HCT116 (cell line): ENCODE results near the gene RPL22L1. TPM values are rescaled to one million over a fixed set of nuclear protein-coding genes. Genes with fewer than 3 reads are reported as not detected.

Source experiments
- ATAC-seq: fragments of 200-7000 bp; cut with Tn5 transposase; 2 replicates; pipeline ENCODE4 v1.9.1; 2020; ENCODE audit warnings: mild to moderate bottlenecking, moderate library complexity
- Bru-seq: library from RNA; stranded (reverse); fragments of 400-500 nt; gene quantifications from one replicate; lab custom pipeline; 2021; lab: Mats Ljungman, UMichigan
- BruChase-seq, 2 experiments: library from RNA; stranded (reverse); fragments of 400-500 nt; gene quantifications; one replicate each; lab custom pipeline; 2021; lab: Mats Ljungman, UMichigan
- BruUV-seq: library from RNA; stranded (reverse); fragments of 400-500 nt; replicated peaks from 2 replicates; lab custom pipeline; 2021; lab: Mats Ljungman, UMichigan
- CTCF ChIA-PET: fragments of 300-600 bp; sonication (Branson Sonifier 250); formaldehyde crosslinking; loops from one replicate; lab custom pipeline; 2021; ENCODE audit warnings: antibody characterized with exemption; lab: Charles Lee
- POLR2A ChIA-PET: fragments of 300-600, 350-600 bp; sonication (Branson Sonifier 250); formaldehyde crosslinking; loops from one replicate; lab custom pipeline; 2021; ENCODE audit warnings: antibody characterized with exemption; lab: Charles Lee
- RAD21 ChIA-PET, 2 experiments: fragments of 300-600 bp; sonication (Branson Sonifier 250); formaldehyde crosslinking; loops; one replicate each; lab custom pipeline; 2023; ENCODE audit warnings: low total read pairs in 2 of 2; ENCODE audit not compliant: uncharacterized antibody in 2 of 2, unreplicated experiment in 2 of 2, low non-redundant PET in 1 of 2; lab: Charles Lee
- DNase-seq: peaks from one replicate; pipeline ENCODE4 v3.0.0-alpha.2; 2010; ENCODE audit warnings: low read depth, low spot score
- H2AFZ ChIP-seq: fragments of 200-600 bp; shearing (Covaris generic), sonication (generic); 2 replicates; pipeline ENCODE4 v1.6.1; 2017; ENCODE audit warnings: low read depth, mixed run types, mixed read lengths, antibody characterized with exemption, low read length; ENCODE audit not compliant: poor library complexity, severe bottlenecking
- H3K27ac ChIP-seq: 2 replicates; pipeline ENCODE4 v1.5.1; 2012; ENCODE audit warnings: low read depth, low read length
- H3K27me3 ChIP-seq: fragments of 200-600 bp; sonication (generic); 2 replicates; pipeline ENCODE4 v1.6.1; 2016; ENCODE audit warnings: mixed run types, low read length, mixed read lengths; ENCODE audit not compliant: insufficient read depth
- H3K36me3 ChIP-seq, 2 experiments: fragments of 200-500 bp in 1 of 2; fragments of 200-600 bp in 1 of 2; sonication (Bioruptor generic) in 1 of 2; sonication (generic) in 1 of 2; 2 replicates each; pipeline versions ENCODE4 v1.5.1 to v1.6.1; 2014 to 2016; ENCODE audit warnings: low read length in 2 of 2, inconsistent platforms in 1 of 2, mixed read lengths in 1 of 2, mixed run types in 1 of 2; ENCODE audit not compliant: insufficient read depth in 2 of 2, control insufficient read depth in 1 of 2
- H3K4me1 ChIP-seq, 2 experiments: fragments of 200-600 bp in 1 of 2; sonication (generic) in 1 of 2; 2 replicates each; pipeline versions ENCODE4 v1.5.1 to v1.6.1; 2012 to 2017; ENCODE audit warnings: low read length in 2 of 2, inconsistent platforms in 1 of 2, mild to moderate bottlenecking in 1 of 2, mixed read lengths in 1 of 2, mixed run types in 1 of 2, moderate library complexity in 1 of 2; ENCODE audit not compliant: insufficient read depth in 2 of 2, control insufficient read depth in 1 of 2
- H3K4me2 ChIP-seq: fragments of 200-600 bp; sonication (generic); 2 replicates; pipeline ENCODE4 v1.6.1; 2017; ENCODE audit warnings: mixed run types, low read length, mixed read lengths
- H3K4me3 ChIP-seq, 2 experiments: fragments of 200-600 bp in 1 of 2; sonication (generic) in 1 of 2; replicated peaks in 1 of 2; 2 replicates each; pipeline ENCODE4 v1.5.1; 2011 to 2016; ENCODE audit warnings: low read length in 2 of 2, control low read depth in 1 of 2, low read depth in 1 of 2, mild to moderate bottlenecking in 1 of 2, mixed read lengths in 1 of 2, mixed run types in 1 of 2
- H3K79me2 ChIP-seq: fragments of 200-600 bp; sonication (generic); 2 replicates; pipeline ENCODE4 v1.6.1; 2017; ENCODE audit warnings: mild to moderate bottlenecking, mixed run types, low read length, moderate library complexity, mixed read lengths; ENCODE audit not compliant: insufficient read depth
- H3K9ac ChIP-seq: fragments of 200-600 bp; sonication (generic); 2 replicates; pipeline ENCODE4 v1.6.1; 2016; ENCODE audit warnings: low read length, mixed read lengths
- H3K9me2 ChIP-seq: fragments of 200-600 bp; sonication (generic), shearing (Covaris generic); 2 replicates; pipeline ENCODE4 v1.6.1; 2017; ENCODE audit warnings: mixed run types, mild to moderate bottlenecking, moderate library complexity; ENCODE audit not compliant: insufficient read depth
- H3K9me3 ChIP-seq, 2 experiments: fragments of 200-500 bp in 1 of 2; fragments of 200-600 bp in 1 of 2; sonication (Bioruptor generic) in 1 of 2; sonication (generic) in 1 of 2; 2 replicates each; pipeline ENCODE4 v1.6.1; 2014 to 2017; ENCODE audit warnings: low read length in 2 of 2, mixed read lengths in 2 of 2, inconsistent platforms in 1 of 2, low read depth in 1 of 2, mild to moderate bottlenecking in 1 of 2, mixed run types in 1 of 2, moderate library complexity in 1 of 2; ENCODE audit not compliant: control insufficient read depth in 1 of 2, insufficient read depth in 1 of 2
- H4K20me1 ChIP-seq: fragments of 200-600 bp; sonication (generic), shearing (Covaris generic); 2 replicates; pipeline ENCODE4 v1.6.1; 2017; ENCODE audit warnings: mixed run types, mild to moderate bottlenecking, moderate library complexity; ENCODE audit not compliant: insufficient read depth
- ATF3 ChIP-seq: IDR thresholded peaks from 2 replicates; pipeline ENCODE4 v1.6.1; 2012
- CBX3 ChIP-seq: IDR thresholded peaks from 2 replicates; pipeline ENCODE4 v1.6.1; 2012; ENCODE audit warnings: low read depth
- CTCF ChIP-seq, 3 experiments: fragments of 200-600 bp in 1 of 3; sonication (generic) in 1 of 3; IDR thresholded peaks in 2 of 3; conservative IDR thresholded peaks in 1 of 3; 2 replicates each; pipeline ENCODE4 v1.5.1; 2012 to 2017; ENCODE audit warnings: low read depth in 2 of 3, low read length in 2 of 3, antibody characterized with exemption in 1 of 3, borderline replicate concordance in 1 of 3, control low read depth in 1 of 3, mild to moderate bottlenecking in 1 of 3, mixed read lengths in 1 of 3, mixed run types in 1 of 3, moderate library complexity in 1 of 3; ENCODE audit not compliant: insufficient read depth in 1 of 3
- ELF1 ChIP-seq: IDR thresholded peaks from 2 replicates; pipeline ENCODE4 v1.6.1; 2012; ENCODE audit warnings: low read depth, borderline replicate concordance
- EZH2 ChIP-seq: fragments of 200-600 bp; sonication (generic); IDR thresholded peaks from 2 replicates; pipeline ENCODE4 v1.6.1; 2017; ENCODE audit warnings: antibody characterized with exemption, mixed run types
- FOSL1 ChIP-seq: IDR thresholded peaks from 2 replicates; pipeline ENCODE4 v1.6.1; 2012; ENCODE audit warnings: low read depth
- MAX ChIP-seq: IDR thresholded peaks from 2 replicates; pipeline ENCODE4 v1.6.1; 2012
- POLR2A ChIP-seq: IDR thresholded peaks from 2 replicates; pipeline ENCODE4 v1.7.0; 2011; ENCODE audit warnings: borderline replicate concordance; ENCODE audit not compliant: insufficient read depth, insufficient read length; ENCODE audit errors: extremely low read depth
- POLR2AphosphoS5 ChIP-seq: IDR thresholded peaks from 2 replicates; pipeline ENCODE4 v1.6.1; 2011; ENCODE audit warnings: mild to moderate bottlenecking, low read depth, low read length, moderate library complexity
- RAD21 ChIP-seq: IDR thresholded peaks from 2 replicates; pipeline ENCODE4 v1.6.1; 2012; ENCODE audit warnings: low read depth, mild to moderate bottlenecking
- SIN3A ChIP-seq: IDR thresholded peaks from 2 replicates; pipeline ENCODE4 v1.6.1; 2012; ENCODE audit warnings: low read depth
- SP1 ChIP-seq: IDR thresholded peaks from 2 replicates; pipeline ENCODE4 v1.6.1; 2012; ENCODE audit warnings: low read depth
- TCF7L2 ChIP-seq: IDR thresholded peaks from 2 replicates; pipeline ENCODE4 v1.7.0; 2011; ENCODE audit warnings: borderline replicate concordance, inconsistent platforms; ENCODE audit not compliant: insufficient read depth, insufficient read length; ENCODE audit errors: extremely low read depth
- YY1 ChIP-seq: IDR thresholded peaks from 2 replicates; pipeline ENCODE4 v1.6.1; 2011; ENCODE audit warnings: low read length, low read depth, moderate library complexity, mild to moderate bottlenecking; ENCODE audit not compliant: insufficient replicate concordance; ENCODE audit errors: extremely low read depth
- ZBTB33 ChIP-seq: IDR thresholded peaks from 2 replicates; pipeline ENCODE4 v1.6.1; 2011; ENCODE audit warnings: mild to moderate bottlenecking, low read length, moderate library complexity; ENCODE audit not compliant: insufficient replicate concordance; ENCODE audit errors: extremely low read depth
- ZFX ChIP-seq: fragments of 450-650 bp; IDR thresholded peaks from 2 replicates; pipeline ENCODE4 v1.6.1; 2017
- intact Hi-C: fragments of 100-400 bp; cut with micrococcal nuclease; formaldehyde crosslinking; loops from 2 replicates; pipeline ENCODE4 v1.10.0; 2022
- long read RNA-seq: library from polyadenylated mRNA; unstranded; transcript quantifications from one replicate; pipeline ENCODE4 v2.0.0, GENCODE V29; 2021; ENCODE audit not compliant: unreplicated experiment
- polyA plus RNA-seq: library from polyadenylated mRNA; unstranded; fragments of >200 nt; gene quantifications from 2 replicates; pipeline ENCODE4 v1.2.1, GENCODE V29; 2012; ENCODE audit warnings: missing spikeins
- total RNA-seq: library from RNA; stranded (reverse); gene quantifications from one replicate; pipeline ENCODE4 v1.2.1, GENCODE V29; 2021; ENCODE audit not compliant: unreplicated experiment

The RPL22L1 gene
- total RNA-seq (492 TPM), Bru-seq, nascent RNA (percentile 99 among the genes with signal in this experiment), BruChase-seq, experiment 1, labeled RNA remaining after a 6-hour chase (percentile 99 among the genes with signal in this experiment), BruChase-seq, experiment 2, labeled RNA remaining after a 2-hour chase (percentile 98 among the genes with signal in this experiment)
- 150 and 215 TPM in 2 replicates for polyA plus RNA-seq
- long read RNA-seq, transcript RPL22L1-202 (4 exons, 506 nt) = minor isoform, 23 of 479 reads
- long read RNA-seq, transcript RPL22L1-201 (4 exons, 2,190 nt) = major isoform, 115 of 479 reads
- long read RNA-seq, transcript RPL22L1-205 (2 exons, 900 nt) = minor isoform, 16 of 479 reads
- long read RNA-seq, partial matches to known transcripts = 2 of 479 reads
- long read RNA-seq, other reads (novel, unspliced or antisense) = 323 of 479 reads

- H3K79me2 ChIP-seq = peaks cover 37% of the 10 kb centered on the region
- peak within 1 kb of the TSS; percentile 90 for H3K4me2 ChIP-seq
- RAD21 ChIA-PET = no interaction called here
- peak within 1 kb of the TSS; percentile 84 for H3K27ac ChIP-seq
- peak within 1 kb of the TSS; percentile 1 for H2AFZ ChIP-seq
- peaks cover 26% of the 10 kb centered on the region for H4K20me1 ChIP-seq
- peak within 1 kb of the TSS; percentile 75 to 79 for H3K4me3 ChIP-seq
- BruUV-seq = TSS peak; percentile 64
- H3K9me2 ChIP-seq = no peaks in the 10 kb centered on the region
- intact Hi-C loops = no loop called here
- H3K9me3 ChIP-seq = no peaks in the 10 kb centered on the region
- POLR2A ChIA-PET = interaction anchor here (0.6 to 1.5 kb wide), 17 partner anchors 13 to 1101 kb away, joined by 3 to 11 read pairs (median 4); partner anchors contain the start of genes ACTRT3 and EIF5A2
- H3K36me3 ChIP-seq = peaks cover 26 to 31% of the 10 kb centered on the region in 2 experiments
- no peak for TF ChIP-seq CTCF (IDR thresholded peaks at IDR 0.05 in 2 of 3, conservative IDR thresholded peaks at IDR 0.05 in 1 of 3; ENCODE audit: borderline replicate concordance in 1 of 3, insufficient read depth in 1 of 3, low read depth in 2 of 3, low read length in 2 of 3)
- peak; percentile 86 for TF ChIP-seq TCF7L2
- TF ChIP-seq ATF3 = no peak
- peak; percentile 18 for TF ChIP-seq ZBTB33
- TF ChIP-seq CBX3 = peak; percentile 86
- TF ChIP-seq ZFX = peak; percentile 70
- no peak for TF ChIP-seq FOSL1
- peak; percentile 93 for TF ChIP-seq SIN3A
- TF ChIP-seq EZH2 = no peak
- peak; percentile 64 for TF ChIP-seq SP1
- TF ChIP-seq POLR2A = peak; percentile 99
- TF ChIP-seq POLR2AphosphoS5 = peak; percentile 99
- peak; percentile 91 for TF ChIP-seq MAX
- TF ChIP-seq ELF1 = peak; percentile 51; the same call in 1 of the 2 replicates
- TF ChIP-seq YY1 = peak; percentile 94
- TF ChIP-seq RAD21 = no peak
- DNase-seq (peak; percentile 91), ATAC-seq (peak; percentile 87)
- H3K27me3 ChIP-seq = no peaks in the 10 kb centered on the region
- CTCF ChIA-PET = interaction anchor here (1.5 kb wide), 1 partner anchor 456 kb away, joined by 5 read pairs; no protein-coding TSS in a partner anchor
- peak within 1 kb of the TSS; percentile 84 for H3K9ac ChIP-seq
- H3K4me1 ChIP-seq = peaks cover 9 to 20% of the 10 kb centered on the region in 2 experiments
Observed at GRCh38 chr3:170869645-170870593, at the start of gene RPL22L1. Gene RPL22L1 (minus strand): TSS chr3:170870195. CDS start chr3:170870167, 28 bp downstream.
